HL-60 (cell line): ENCODE measurements around the gene PDE4B.

Source experiments
- DNase-seq, 2 experiments: peaks; one replicate each; pipeline ENCODE4 v3.0.0-alpha.2; 2010 to 2020; ENCODE audit warnings: low read depth in 1 of 2, low spot score in 1 of 2
- H3K27ac ChIP-seq: fragments of 250-450 bp; sonication (Bioruptor Pico); replicated peaks from 2 replicates; pipeline ENCODE4 v1.5.1; 2020; ENCODE audit warnings: mild to moderate bottlenecking, moderate library complexity
- H3K27me3 ChIP-seq: fragments of 250-450 bp; sonication (Bioruptor Pico); 2 replicates; pipeline ENCODE4 v1.5.1; 2021; ENCODE audit warnings: mild to moderate bottlenecking, moderate library complexity; ENCODE audit not compliant: insufficient read depth, poor library complexity, severe bottlenecking
- H3K4me3 ChIP-seq: replicated peaks from 2 replicates; pipeline ENCODE4 v1.5.1; 2011; ENCODE audit warnings: mild to moderate bottlenecking, control low read depth, low read length; ENCODE audit not compliant: insufficient read depth
- GABPA ChIP-seq: IDR thresholded peaks from 2 replicates; pipeline ENCODE4 v1.6.1; 2012; ENCODE audit warnings: low read depth
- POLR2AphosphoS5 ChIP-seq: IDR thresholded peaks from 2 replicates; pipeline ENCODE4 v1.6.1; 2012; ENCODE audit warnings: low read depth
- SPI1 ChIP-seq: IDR thresholded peaks from 2 replicates; pipeline ENCODE4 v1.6.1; 2012; ENCODE audit warnings: low read depth, mild to moderate bottlenecking, borderline replicate concordance
- TF ChIP-seq, protein P1 (sequence below): IDR thresholded peaks from 2 replicates; pipeline ENCODE4 v1.6.1; 2012; ENCODE audit warnings: low read depth; ENCODE audit not compliant: insufficient replicate concordance
- TF ChIP-seq, protein P2 (sequence below): IDR thresholded peaks from one replicate; pipeline ENCODE4 v1.5.1; 2011; ENCODE audit warnings: low read length, control low read depth, inconsistent platforms; ENCODE audit not compliant: insufficient read depth

The PDE4B gene

DNA sequence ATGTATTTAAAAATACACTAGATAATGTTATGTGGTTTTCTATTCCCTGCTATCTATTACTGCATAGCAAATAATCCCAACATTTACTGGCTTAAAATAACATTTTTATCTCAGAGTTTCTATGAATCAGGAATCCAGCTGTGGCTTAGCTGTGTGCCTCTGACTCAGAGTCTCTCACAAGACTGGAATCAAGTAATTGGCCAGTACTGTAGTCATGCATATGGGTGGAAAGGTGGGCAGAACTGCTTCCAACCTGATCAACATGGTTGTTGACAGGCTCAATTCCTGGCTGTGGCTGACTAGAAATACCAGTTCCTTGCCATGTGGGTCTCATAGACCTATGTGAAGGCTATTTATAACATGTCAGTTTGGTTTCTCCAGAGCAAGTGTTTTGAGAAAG is 131.8 kb downstream of the PDE4B start:
- DNase-seq, result no peak
- Histone ChIP-seq H3K27me3 (no peaks in the 10 kb centered on the region), H3K27ac (no peak overlapping the region), H3K4me3 (no peak overlapping the region)
- no peak for TF ChIP-seq POLR2AphosphoS5
- TF ChIP-seq, protein P1, sequence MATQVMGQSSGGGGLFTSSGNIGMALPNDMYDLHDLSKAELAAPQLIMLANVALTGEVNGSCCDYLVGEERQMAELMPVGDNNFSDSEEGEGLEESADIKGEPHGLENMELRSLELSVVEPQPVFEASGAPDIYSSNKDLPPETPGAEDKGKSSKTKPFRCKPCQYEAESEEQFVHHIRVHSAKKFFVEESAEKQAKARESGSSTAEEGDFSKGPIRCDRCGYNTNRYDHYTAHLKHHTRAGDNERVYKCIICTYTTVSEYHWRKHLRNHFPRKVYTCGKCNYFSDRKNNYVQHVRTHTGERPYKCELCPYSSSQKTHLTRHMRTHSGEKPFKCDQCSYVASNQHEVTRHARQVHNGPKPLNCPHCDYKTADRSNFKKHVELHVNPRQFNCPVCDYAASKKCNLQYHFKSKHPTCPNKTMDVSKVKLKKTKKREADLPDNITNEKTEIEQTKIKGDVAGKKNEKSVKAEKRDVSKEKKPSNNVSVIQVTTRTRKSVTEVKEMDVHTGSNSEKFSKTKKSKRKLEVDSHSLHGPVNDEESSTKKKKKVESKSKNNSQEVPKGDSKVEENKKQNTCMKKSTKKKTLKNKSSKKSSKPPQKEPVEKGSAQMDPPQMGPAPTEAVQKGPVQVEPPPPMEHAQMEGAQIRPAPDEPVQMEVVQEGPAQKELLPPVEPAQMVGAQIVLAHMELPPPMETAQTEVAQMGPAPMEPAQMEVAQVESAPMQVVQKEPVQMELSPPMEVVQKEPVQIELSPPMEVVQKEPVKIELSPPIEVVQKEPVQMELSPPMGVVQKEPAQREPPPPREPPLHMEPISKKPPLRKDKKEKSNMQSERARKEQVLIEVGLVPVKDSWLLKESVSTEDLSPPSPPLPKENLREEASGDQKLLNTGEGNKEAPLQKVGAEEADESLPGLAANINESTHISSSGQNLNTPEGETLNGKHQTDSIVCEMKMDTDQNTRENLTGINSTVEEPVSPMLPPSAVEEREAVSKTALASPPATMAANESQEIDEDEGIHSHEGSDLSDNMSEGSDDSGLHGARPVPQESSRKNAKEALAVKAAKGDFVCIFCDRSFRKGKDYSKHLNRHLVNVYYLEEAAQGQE, result no peak
- TF ChIP-seq, protein P2, sequence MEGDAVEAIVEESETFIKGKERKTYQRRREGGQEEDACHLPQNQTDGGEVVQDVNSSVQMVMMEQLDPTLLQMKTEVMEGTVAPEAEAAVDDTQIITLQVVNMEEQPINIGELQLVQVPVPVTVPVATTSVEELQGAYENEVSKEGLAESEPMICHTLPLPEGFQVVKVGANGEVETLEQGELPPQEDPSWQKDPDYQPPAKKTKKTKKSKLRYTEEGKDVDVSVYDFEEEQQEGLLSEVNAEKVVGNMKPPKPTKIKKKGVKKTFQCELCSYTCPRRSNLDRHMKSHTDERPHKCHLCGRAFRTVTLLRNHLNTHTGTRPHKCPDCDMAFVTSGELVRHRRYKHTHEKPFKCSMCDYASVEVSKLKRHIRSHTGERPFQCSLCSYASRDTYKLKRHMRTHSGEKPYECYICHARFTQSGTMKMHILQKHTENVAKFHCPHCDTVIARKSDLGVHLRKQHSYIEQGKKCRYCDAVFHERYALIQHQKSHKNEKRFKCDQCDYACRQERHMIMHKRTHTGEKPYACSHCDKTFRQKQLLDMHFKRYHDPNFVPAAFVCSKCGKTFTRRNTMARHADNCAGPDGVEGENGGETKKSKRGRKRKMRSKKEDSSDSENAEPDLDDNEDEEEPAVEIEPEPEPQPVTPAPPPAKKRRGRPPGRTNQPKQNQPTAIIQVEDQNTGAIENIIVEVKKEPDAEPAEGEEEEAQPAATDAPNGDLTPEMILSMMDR, result no peak
- no peak for TF ChIP-seq GABPA

DNA sequence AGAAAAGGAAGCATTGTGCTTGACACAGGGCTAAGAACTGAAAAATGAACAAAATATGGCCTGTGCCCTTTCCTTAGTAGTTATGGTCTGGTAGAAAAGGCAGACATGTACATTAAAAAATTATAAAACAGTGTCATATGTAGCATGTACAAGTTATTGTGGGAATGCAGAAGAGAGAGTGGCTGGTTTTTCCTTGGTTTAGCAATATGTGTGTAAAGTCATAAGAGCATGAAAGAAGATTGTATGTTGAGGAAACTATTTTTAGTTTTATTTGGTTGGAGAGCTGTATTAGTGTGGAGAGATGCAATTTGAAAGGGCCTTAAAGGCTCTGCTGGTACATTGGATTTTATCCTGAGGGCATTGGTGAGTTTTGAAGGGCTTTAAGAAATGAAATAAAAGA is 145.8 kb downstream of the PDE4B start:
- H3K4me3 ChIP-seq, result no peak overlapping the region
- no peaks in the 10 kb centered on the region for H3K27me3 ChIP-seq
- DNase-seq, result no peak
- TF ChIP-seq, protein P1, result no peak
- TF ChIP-seq POLR2AphosphoS5 (no peak), SPI1 (no peak), GABPA (no peak)
- TF ChIP-seq, protein P2, result no peak
- no peak overlapping the region for H3K27ac ChIP-seq

- H3K27ac ChIP-seq, result no peak overlapping the region
- no peaks in the 10 kb centered on the region for H3K27me3 ChIP-seq
- TF ChIP-seq SPI1 (no peak), POLR2AphosphoS5 (no peak), GABPA (no peak)
- TF ChIP-seq, protein P2, result no peak
- TF ChIP-seq, protein P1, result no peak
- no peak for DNase-seq
- H3K4me3 ChIP-seq, result no peak overlapping the region
Measured at GRCh38 chr1:65939191-65939590, 146.5 kb downstream of the PDE4B start.
